H1 (cell line): ENCODE results near the gene CEP83. TPM values are rescaled to one million over a fixed set of nuclear protein-coding genes. Genes with fewer than 3 reads are reported as not detected.

Experiments used
- CTCF ChIA-PET: fragments of 300-600 bp; sonication (Branson Sonifier 250); formaldehyde crosslinking; loops from one replicate; lab custom pipeline; 2021; ENCODE audit not compliant: partially characterized antibody; lab: Charles Lee
- POLR2A ChIA-PET: fragments of 300-600 bp; sonication (Branson Sonifier 250); formaldehyde crosslinking; loops from one replicate; lab custom pipeline; 2021; ENCODE audit warnings: inconsistent platforms; ENCODE audit not compliant: partially characterized antibody; lab: Charles Lee
- DNase-seq, 2 experiments: peaks; one replicate each; pipeline versions ENCODE4 v3.0.0 to v3.0.0-alpha.2; 2010 to 2022; ENCODE audit warnings: low spot score in 2 of 2, low read depth in 1 of 2, mixed read lengths in 1 of 2
- FAIRE-seq: peaks from 2 replicates; lab custom pipeline; 2011; peaks lifted over from hg19 to GRCh38; lab: Jason Lieb, UNC
- H2AFZ ChIP-seq: 2 replicates; pipeline ENCODE4 v1.8.1; 2012; ENCODE audit warnings: low read length, inconsistent platforms
- H2AK5ac ChIP-seq: 2 replicates; pipeline ENCODE4 v1.6.1; 2013; ENCODE audit warnings: low read depth, low read length
- H2BK120ac ChIP-seq: replicated peaks from 2 replicates; pipeline ENCODE3; 2013; ENCODE audit warnings: low read depth, low read length, inconsistent platforms
- H2BK12ac ChIP-seq: 2 replicates; pipeline ENCODE4 v1.6.1; 2013; ENCODE audit warnings: low read depth, low read length
- H2BK15ac ChIP-seq: 2 replicates; pipeline ENCODE4 v1.6.1; 2013; ENCODE audit warnings: low read length
- H2BK20ac ChIP-seq: 2 replicates; pipeline ENCODE4 v1.6.1; 2013; ENCODE audit warnings: low read length
- H2BK5ac ChIP-seq: 2 replicates; pipeline ENCODE4 v1.6.1; 2013; ENCODE audit warnings: low read depth, low read length
- H3K14ac ChIP-seq: 2 replicates; pipeline ENCODE4 v1.6.1; 2013; ENCODE audit warnings: inconsistent platforms; ENCODE audit not compliant: insufficient read length
- H3K18ac ChIP-seq: 2 replicates; pipeline ENCODE4 v1.6.1; 2013; ENCODE audit warnings: low read length; ENCODE audit errors: extremely low read depth
- H3K23ac ChIP-seq: 2 replicates; pipeline ENCODE4 v1.6.1; 2013; ENCODE audit warnings: inconsistent platforms; ENCODE audit not compliant: insufficient read length
- H3K23me2 ChIP-seq: 2 replicates; pipeline ENCODE4 v1.6.1; 2013; ENCODE audit warnings: low read depth, low read length
- H3K27ac ChIP-seq: 2 replicates; pipeline ENCODE4 v1.6.1; 2011; ENCODE audit warnings: low read depth, low read length, inconsistent platforms
- H3K27me3 ChIP-seq, 4 experiments: replicated peaks in 1 of 4; 1 replicate in 1 of 4; 2 replicates in 3 of 4; pipeline versions ENCODE4 v1.6.1 to v1.8.1; 2011 to 2013; ENCODE audit warnings: low read length in 3 of 4, mild to moderate bottlenecking in 3 of 4, inconsistent platforms in 2 of 4, mixed read lengths in 2 of 4, moderate library complexity in 1 of 4; ENCODE audit not compliant: control insufficient read depth in 3 of 4, insufficient read depth in 3 of 4; ENCODE audit errors: extremely low read depth in 1 of 4
- H3K36me3 ChIP-seq, 4 experiments: 2 replicates each; pipeline versions ENCODE4 v1.6.1 to v1.8.1; 2011 to 2013; ENCODE audit warnings: mild to moderate bottlenecking in 4 of 4, low read length in 3 of 4, moderate library complexity in 2 of 4, control low read depth in 1 of 4, inconsistent platforms in 1 of 4; ENCODE audit not compliant: insufficient read depth in 4 of 4, control insufficient read depth in 2 of 4
- H3K4ac ChIP-seq: replicated peaks from 2 replicates; pipeline ENCODE3; 2013; ENCODE audit warnings: low read length, low read depth, mixed read lengths, inconsistent platforms; ENCODE audit not compliant: insufficient read length
- H3K4me1 ChIP-seq, 4 experiments: replicated peaks in 1 of 4; 1 replicate in 1 of 4; 2 replicates in 3 of 4; pipeline versions ENCODE4 v1.6.1 to v1.8.1; 2011 to 2013; ENCODE audit warnings: low read length in 3 of 4, inconsistent platforms in 2 of 4, mixed read lengths in 1 of 4; ENCODE audit not compliant: insufficient read depth in 4 of 4, control insufficient read depth in 3 of 4
- H3K4me2 ChIP-seq, 2 experiments: 2 replicates each; pipeline versions ENCODE4 v1.6.1 to v1.8.1; 2011 to 2013; ENCODE audit warnings: low read depth in 2 of 2, low read length in 2 of 2, control low read depth in 1 of 2, inconsistent platforms in 1 of 2, mild to moderate bottlenecking in 1 of 2; ENCODE audit not compliant: insufficient read depth in 1 of 2
- H3K4me3 ChIP-seq, 4 experiments: fragments of 200-600, 300-600 bp in 1 of 4; sonication (generic), shearing (Covaris generic), sonication (Bioruptor Twin) in 1 of 4; 2 replicates each; pipeline versions ENCODE4 v1.5.1 to v1.8.1; 2011 to 2016; ENCODE audit warnings: low read length in 4 of 4, low read depth in 3 of 4, control low read depth in 2 of 4, inconsistent platforms in 2 of 4, mild to moderate bottlenecking in 2 of 4, mixed read lengths in 1 of 4, moderate library complexity in 1 of 4; ENCODE audit not compliant: insufficient read depth in 2 of 4; ENCODE audit errors: extremely low read depth in 1 of 4
- H3K56ac ChIP-seq: replicated peaks from 2 replicates; pipeline ENCODE3; 2013; ENCODE audit warnings: low read depth, mild to moderate bottlenecking, mixed read lengths, low read length, inconsistent platforms; ENCODE audit not compliant: insufficient read length
- H3K79me1 ChIP-seq: 2 replicates; pipeline ENCODE4 v1.6.1; 2013; ENCODE audit warnings: low read depth, low read length, control low read depth
- H3K79me2 ChIP-seq, 2 experiments: 2 replicates each; pipeline versions ENCODE4 v1.6.1 to v1.8.1; 2012 to 2013; ENCODE audit warnings: low read length in 2 of 2, mild to moderate bottlenecking in 2 of 2, inconsistent platforms in 1 of 2; ENCODE audit not compliant: insufficient read depth in 2 of 2, control insufficient read depth in 1 of 2
- H3K9ac ChIP-seq, 4 experiments: replicated peaks in 1 of 4; 1 replicate in 1 of 4; 2 replicates in 3 of 4; pipeline versions ENCODE4 v1.6.1 to v1.8.1; 2011 to 2013; ENCODE audit warnings: low read depth in 3 of 4, low read length in 3 of 4, control low read depth in 2 of 4, mild to moderate bottlenecking in 2 of 4, moderate library complexity in 2 of 4, inconsistent platforms in 1 of 4; ENCODE audit errors: extremely low read depth in 1 of 4
- H3K9me3 ChIP-seq, 2 experiments: 2 replicates each; pipeline versions ENCODE4 v1.6.1 to v1.8.1; 2012 to 2013; ENCODE audit warnings: mild to moderate bottlenecking in 2 of 2, moderate library complexity in 2 of 2, control low read depth in 1 of 2, inconsistent platforms in 1 of 2, low read depth in 1 of 2, low read length in 1 of 2, mixed read lengths in 1 of 2; ENCODE audit not compliant: insufficient read depth in 2 of 2
- H4K20me1 ChIP-seq, 2 experiments: replicated peaks in 1 of 2; 2 replicates each; pipeline versions ENCODE3 to v1.8.1; 2011 to 2013; ENCODE audit warnings: inconsistent platforms in 2 of 2, low read length in 2 of 2, mild to moderate bottlenecking in 1 of 2; ENCODE audit not compliant: insufficient read depth in 2 of 2, control insufficient read depth in 1 of 2
- H4K5ac ChIP-seq: 2 replicates; pipeline ENCODE4 v1.6.1; 2013; ENCODE audit warnings: low read length, low read depth, mixed read lengths, inconsistent platforms; ENCODE audit not compliant: insufficient read length
- H4K8ac ChIP-seq: 2 replicates; pipeline ENCODE4 v1.8.0; 2013; ENCODE audit warnings: mild to moderate bottlenecking, moderate library complexity, low read length, inconsistent platforms; ENCODE audit not compliant: insufficient read depth; ENCODE audit errors: extremely low read depth
- H4K91ac ChIP-seq: replicated peaks from 2 replicates; pipeline ENCODE3; 2013; ENCODE audit warnings: low read length, mixed read lengths, inconsistent platforms; ENCODE audit not compliant: insufficient read length
- ASH2L ChIP-seq: fragments of 200-600, 300-600 bp; sonication (generic); IDR thresholded peaks from one replicate; pipeline ENCODE4 v1.7.1; 2017; ENCODE audit warnings: low read length
- BACH1 ChIP-seq: IDR thresholded peaks from 2 replicates; pipeline ENCODE4 v1.6.1; 2012; ENCODE audit warnings: low read length, improper control_type of control experiment
- BRCA1 ChIP-seq: IDR thresholded peaks from 2 replicates; pipeline ENCODE4 v1.6.1; 2012; ENCODE audit warnings: low read depth, low read length, improper control_type of control experiment
- CBX8 ChIP-seq: fragments of 300-800, 300-1000 bp; sonication (generic); IDR thresholded peaks from 2 replicates; pipeline ENCODE4 v1.7.1; 2016; ENCODE audit warnings: low read depth, low read length, borderline replicate concordance
- CEBPB ChIP-seq: IDR thresholded peaks from 2 replicates; pipeline ENCODE4 v1.6.1; 2012; ENCODE audit warnings: low read depth, low read length
- CHD1 ChIP-seq: IDR thresholded peaks from 2 replicates; pipeline ENCODE4 v1.6.1; 2012; ENCODE audit warnings: low read depth, low read length, improper control_type of control experiment
- MAFK ChIP-seq: IDR thresholded peaks from 2 replicates; pipeline ENCODE4 v1.6.1; 2012; ENCODE audit warnings: low read depth, mild to moderate bottlenecking, improper control_type of control experiment, low read length
- PHF8 ChIP-seq: fragments of 200-600 bp; sonication (generic); conservative IDR thresholded peaks from 2 replicates; pipeline ENCODE4 v1.7.1; 2012; ENCODE audit warnings: low read depth, mild to moderate bottlenecking, inconsistent platforms, low read length, moderate library complexity
- POLR2A ChIP-seq, 2 experiments: IDR thresholded peaks; 1 replicate in 1 of 2; 2 replicates in 1 of 2; pipeline ENCODE4 v1.6.1; 2011; ENCODE audit warnings: low read depth in 2 of 2, low read length in 2 of 2, mild to moderate bottlenecking in 2 of 2; ENCODE audit errors: control extremely low read depth in 1 of 2
- POLR2AphosphoS5 ChIP-seq: IDR thresholded peaks from 2 replicates; pipeline ENCODE4 v1.6.1; 2011; ENCODE audit warnings: low read depth, low read length
- RNF2 ChIP-seq: fragments of 200-900, 300-1000 bp; sonication (generic); IDR thresholded peaks from 2 replicates; pipeline ENCODE4 v1.7.1; 2016; ENCODE audit warnings: borderline replicate concordance, low read depth, mild to moderate bottlenecking, antibody characterized with exemption, low read length; ENCODE audit not compliant: poor library complexity, severe bottlenecking; ENCODE audit errors: missing control alignments
- SAP30 ChIP-seq: fragments of 300-600 bp; sonication (generic); IDR thresholded peaks from 2 replicates; pipeline ENCODE4 v1.7.1; 2012; ENCODE audit warnings: low read length, moderate library complexity, mild to moderate bottlenecking, inconsistent platforms; ENCODE audit not compliant: insufficient read depth, insufficient replicate concordance
- SIRT6 ChIP-seq: IDR thresholded peaks from one replicate; pipeline ENCODE4 v1.7.1; 2012; ENCODE audit warnings: low read length, inconsistent platforms
- SRF ChIP-seq: IDR thresholded peaks from 2 replicates; pipeline ENCODE4 v1.6.1; 2011; ENCODE audit warnings: mild to moderate bottlenecking, low read depth, low read length, moderate library complexity
- ZNF274 ChIP-seq: IDR thresholded peaks from 2 replicates; pipeline ENCODE4 v1.7.0; 2012; ENCODE audit warnings: low read length, borderline replicate concordance; ENCODE audit errors: extremely low read depth
- WGBS, 2 experiments: shearing (Covaris generic) in 1 of 2; methylation state at CpG; one replicate each; pipeline versions ENCODE4 v1.1.6 to v1.1.7; 2013 to 2015; ENCODE audit warnings: low lambda C conversion rate in 2 of 2, mixed read lengths in 2 of 2, inconsistent platforms in 1 of 2, low coverage in 1 of 2, missing lambda C conversion rate in 1 of 2; ENCODE audit not compliant: insufficient replicate concordance in 2 of 2, insufficient coverage in 1 of 2, insufficient read length in 1 of 2; ENCODE audit errors: extremely low coverage in 1 of 2, missing lambda C conversion rate in 1 of 2; 5-methylcytosine and 5-hydroxymethylcytosine counted together
- polyA plus RNA-seq, 7 experiments: library from polyadenylated mRNA; depleted of rRNA in 3 of 7; stranded (reverse) in 5 of 7; unstranded in 2 of 7; fragments of >200 nt in 5 of 7; fragments of 200-250 nt in 2 of 7; gene quantifications; 1 replicate in 5 of 7; 2 replicates in 1 of 7; 4 replicates in 1 of 7; pipeline versions ENCODE4 v1.2.1 to v1.2.3, GENCODE V29; 2011 to 2013; ENCODE audit warnings: missing spikeins in 2 of 7, mixed read lengths in 2 of 7
- total RNA-seq: library from RNA; stranded (reverse); fragmentation: NEBNext Ultra II Directional; extraction: Animal tissue kit (Norgen Biotek cat#: 25700); gene quantifications from 2 replicates; pipeline ENCODE4 v1.2.1, GENCODE V29; 2021
- TF ChIP-seq, protein P1 (sequence below): IDR thresholded peaks from 2 replicates; pipeline ENCODE4 v1.6.1; 2012; ENCODE audit warnings: inconsistent platforms

Gene CEP83
- total and polyA plus RNA-seq, 2 of the 8 experiments (the other 6 are each of a cell fraction or from before 2014, with no cell fraction given): 6.0 to 25.8 TPM

DNA sequence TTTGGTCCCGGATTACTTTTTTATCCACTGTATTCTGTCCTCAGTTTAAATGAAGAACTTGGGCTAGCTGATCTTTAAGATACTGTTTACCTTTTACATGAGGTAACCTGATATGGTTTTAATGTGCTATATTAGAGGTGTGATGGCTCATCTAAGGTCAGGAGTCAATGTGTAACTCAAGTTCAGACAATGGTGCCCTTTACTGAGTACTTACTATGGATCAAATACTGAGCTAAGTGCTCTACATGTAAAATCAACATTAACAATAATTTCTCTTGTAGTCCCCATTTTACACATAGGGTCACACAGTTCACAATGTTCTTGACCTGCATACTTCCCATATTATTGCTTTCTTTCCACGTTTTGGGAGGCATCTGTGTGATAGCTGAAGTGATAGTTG, 79.2 kb downstream of the CEP83 start:
- FAIRE-seq (no peak), DNase-seq (no peak)
- WGBS, 2 experiments: 93% methylated on average over 2 of the region's 2 CpGs; no CpG with 5 or more reads in 1 of the 2 experiments
- Histone ChIP-seq H4K20me1 (peaks cover 0 to 2% of the 10 kb centered on the region in 2 experiments), H3K23me2 (no peaks in the 10 kb centered on the region), H2AK5ac (no peak overlapping the region), H3K4me3 (no peak overlapping the region), H3K23ac (no peak overlapping the region), H3K79me2 (no peaks in the 10 kb centered on the region), H2BK20ac (no peak overlapping the region), H2AFZ (no peak overlapping the region), H3K56ac (no peak overlapping the region), H2BK15ac (no peak overlapping the region), H3K4ac (no peak overlapping the region), H2BK5ac (no peak overlapping the region), H4K5ac (no peak overlapping the region), H4K91ac (no peak overlapping the region), H2BK12ac (no peak overlapping the region), H2BK120ac (no peak overlapping the region), H4K8ac (no peak overlapping the region), H3K18ac (no peak overlapping the region), H3K9ac (no peak overlapping the region), H3K4me1 (no peaks in the 10 kb centered on the region), H3K14ac (no peak overlapping the region), H3K27me3 (no peaks in the 10 kb centered on the region), H3K79me1 (no peaks in the 10 kb centered on the region), H3K36me3 (peaks cover 6 to 13% (median 6%) of the 10 kb centered on the region in 4 experiments; a peak in 7 of 8 replicates), H3K27ac (no peak overlapping the region), H3K9me3 (no peaks in the 10 kb centered on the region), H3K4me2 (no peak overlapping the region)
- CTCF ChIA-PET: interaction anchor here (0.6 to 1.2 kb wide), 3 partner anchors 49 to 246 kb away, joined by 3 to 4 read pairs (median 3); no protein-coding TSS in a partner anchor
- TF ChIP-seq PHF8 (no peak), RNF2 (no peak), SRF (no peak), SAP30 (no peak), POLR2AphosphoS5 (no peak), MAFK (no peak), SIRT6 (no peak), POLR2A (IDR thresholded peaks at IDR 0.05; ENCODE audit: control extremely low read depth in 1 of 2, low read depth in 2 of 2, low read length in 2 of 2) (no peak), ZNF274 (no peak), BACH1 (no peak), CBX8 (no peak), ASH2L (no peak), CEBPB (no peak), CHD1 (no peak), BRCA1 (no peak)
- TF ChIP-seq, protein P1, sequence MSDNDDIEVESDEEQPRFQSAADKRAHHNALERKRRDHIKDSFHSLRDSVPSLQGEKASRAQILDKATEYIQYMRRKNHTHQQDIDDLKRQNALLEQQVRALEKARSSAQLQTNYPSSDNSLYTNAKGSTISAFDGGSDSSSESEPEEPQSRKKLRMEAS: no peak
- POLR2A ChIA-PET: no interaction called here
